CD14-positive monocyte (primary cell): ENCODE data around the gene MOB3B. TPM values are rescaled to one million over a fixed set of nuclear protein-coding genes. Genes with fewer than 3 reads are reported as not detected.

ENCODE experiments used
- DNase-seq, 3 donors: peaks; one replicate each; pipeline ENCODE4 v3.0.0-alpha.2; 2011 to 2022
- H2AFZ ChIP-seq: 2 replicates; pipeline ENCODE4 v1.6.0; 2012; ENCODE audit warnings: mild to moderate bottlenecking, low read depth, low read length, inconsistent platforms; ENCODE audit not compliant: insufficient read depth, poor library complexity, severe bottlenecking
- H3K27ac ChIP-seq, 2 donors: 1 replicate in 1 of 2; 2 replicates in 1 of 2; pipeline ENCODE4 v1.5.1; 2012 to 2013; ENCODE audit warnings: low read length in 2 of 2, control low read depth in 1 of 2, inconsistent platforms in 1 of 2, low read depth in 1 of 2, mild to moderate bottlenecking in 1 of 2
- H3K27me3 ChIP-seq, 2 donors: one replicate each; pipeline versions ENCODE4 v1.6.0 to v1.6.1; 2011 to 2013; ENCODE audit warnings: low read length in 2 of 2; ENCODE audit not compliant: control insufficient read depth in 2 of 2, insufficient read depth in 2 of 2
- H3K36me3 ChIP-seq, 2 donors: replicated peaks in 1 of 2; 1 replicate in 1 of 2; 2 replicates in 1 of 2; pipeline versions ENCODE4 v1.5.1 to v1.6.1; 2012 to 2013; ENCODE audit warnings: low read length in 2 of 2, control low read depth in 1 of 2, inconsistent platforms in 1 of 2, mild to moderate bottlenecking in 1 of 2; ENCODE audit not compliant: insufficient read depth in 2 of 2, control insufficient read depth in 1 of 2
- H3K4me1 ChIP-seq, 2 donors: 1 replicate in 1 of 2; 2 replicates in 1 of 2; pipeline versions ENCODE4 v1.5.1 to v1.6.1; 2012 to 2013; ENCODE audit warnings: low read length in 2 of 2, control low read depth in 1 of 2, inconsistent platforms in 1 of 2, mild to moderate bottlenecking in 1 of 2, moderate library complexity in 1 of 2; ENCODE audit not compliant: insufficient read depth in 2 of 2, control insufficient read depth in 1 of 2
- H3K4me2 ChIP-seq: replicated peaks from 2 replicates; pipeline ENCODE3; 2012; ENCODE audit warnings: low read length, moderate library complexity, mild to moderate bottlenecking; ENCODE audit not compliant: poor library complexity, severe bottlenecking; ENCODE audit errors: extremely low read depth
- H3K4me3 ChIP-seq, 3 experiments: fragments of 200-600 bp in 1 of 3; sonication (generic) in 1 of 3; replicated peaks in 1 of 3; 1 replicate in 2 of 3; 2 replicates in 1 of 3; pipeline ENCODE4 v1.5.1; 2011 to 2013; ENCODE audit warnings: low read length in 3 of 3, mild to moderate bottlenecking in 3 of 3, control low read depth in 2 of 3, low read depth in 2 of 3, inconsistent platforms in 1 of 3, moderate library complexity in 1 of 3
- H3K79me2 ChIP-seq: 2 replicates; pipeline ENCODE4 v1.6.0; 2012; ENCODE audit warnings: mild to moderate bottlenecking, control low read depth, inconsistent platforms, low read length, moderate library complexity; ENCODE audit not compliant: insufficient read depth
- H3K9ac ChIP-seq: 2 replicates; pipeline ENCODE4 v1.6.0; 2017; ENCODE audit warnings: low read length, mild to moderate bottlenecking; ENCODE audit not compliant: insufficient read depth, poor library complexity, severe bottlenecking
- H3K9me3 ChIP-seq, 2 donors: replicated peaks in 1 of 2; 1 replicate in 1 of 2; 2 replicates in 1 of 2; pipeline versions ENCODE4 v1.5.1 to v1.6.1; 2012 to 2013; ENCODE audit warnings: low read length in 2 of 2, control low read depth in 1 of 2; ENCODE audit not compliant: control insufficient read depth in 1 of 2, insufficient read depth in 1 of 2
- H4K20me1 ChIP-seq: 2 replicates; pipeline ENCODE4 v1.6.0; 2012; ENCODE audit warnings: mild to moderate bottlenecking, low read length, control low read depth, moderate library complexity; ENCODE audit not compliant: insufficient read depth
- H3K27ac Mint-ChIP-seq, 7 donors: one replicate each; pipeline ENCODE4 v1.8.0; 2020; ENCODE audit warnings: mild to moderate bottlenecking in 7 of 7, mixed read lengths in 7 of 7, moderate library complexity in 6 of 7, inconsistent platforms in 2 of 7
- H3K27me3 Mint-ChIP-seq, 3 donors: one replicate each; pipeline ENCODE4 v1.8.0; 2021 to 2022; ENCODE audit warnings: low read depth in 3 of 3, mild to moderate bottlenecking in 3 of 3, mixed read lengths in 3 of 3, moderate library complexity in 3 of 3, inconsistent platforms in 1 of 3
- H3K36me3 Mint-ChIP-seq, 2 donors: one replicate each; pipeline ENCODE4 v1.8.0; 2020; ENCODE audit warnings: mixed read lengths in 2 of 2, inconsistent platforms in 1 of 2, mild to moderate bottlenecking in 1 of 2
- H3K4me1 Mint-ChIP-seq: one replicate; pipeline ENCODE4 v1.8.0; 2020; ENCODE audit warnings: mild to moderate bottlenecking, mixed read lengths
- H3K4me3 Mint-ChIP-seq, 2 donors: one replicate each; pipeline ENCODE4 v1.8.0; 2020; ENCODE audit warnings: mild to moderate bottlenecking in 2 of 2, mixed read lengths in 2 of 2, moderate library complexity in 1 of 2
- H3K9me3 Mint-ChIP-seq, 7 donors: one replicate each; pipeline ENCODE4 v1.8.0; 2020 to 2022; ENCODE audit warnings: mixed read lengths in 7 of 7, mild to moderate bottlenecking in 6 of 7, moderate library complexity in 6 of 7, inconsistent platforms in 2 of 7
- WGBS: methylation state at CpG from one replicate; pipeline ENCODE4 v1.1.5; 2013; ENCODE audit warnings: missing lambda C conversion rate; ENCODE audit not compliant: insufficient coverage; 5-methylcytosine and 5-hydroxymethylcytosine counted together
- intact Hi-C, 2 donors: fragments of 100-400 bp; cut with micrococcal nuclease; formaldehyde crosslinking; loops; one replicate each; pipeline versions ENCODE4 v1.15.0 to v1.15.1; 2023
- polyA plus RNA-seq, 3 donors: library from polyadenylated mRNA; depleted of rRNA in 1 of 3; unstranded in 2 of 3; stranded (reverse) in 1 of 3; fragments of 300-500 nt in 2 of 3; fragments of >200 nt in 1 of 3; fragmentation: Illumina TruSeq in 2 of 3; gene quantifications; 1 replicate in 2 of 3; 2 replicates in 1 of 3; pipeline ENCODE4 v1.2.3, GENCODE V29; 2012 to 2021
- TF ChIP-seq, protein P1 (sequence below): fragments of 200-600 bp; IDR thresholded peaks from one replicate; pipeline ENCODE4 v1.8.0; 2022; ENCODE audit warnings: antibody characterized with exemption, mild to moderate bottlenecking

MOB3B gene
- polyA plus RNA-seq, 3 donors, result 1.2 to 2.2 (median 1.4) TPM

GRCh38 chr9:27432308-27432707 lies 97.3 kb downstream of the MOB3B start:
- Mint-ChIP-seq H3K27me3 (peaks cover 0 to 2% (median 1%) of the 10 kb centered on the region in 3 donors), H3K36me3 (peaks cover 6 to 11% of the 10 kb centered on the region in 2 donors), H3K9me3 (no peaks in the 10 kb centered on the region), H3K27ac (no peak overlapping the region), H3K4me1 (peaks cover 3% of the 10 kb centered on the region), H3K4me3 (no peak overlapping the region)
- Histone ChIP-seq H3K4me1 (peaks cover 3% of the 10 kb centered on the region in 2 donors), H3K36me3 (no peaks in the 10 kb centered on the region), H3K9ac (no peak overlapping the region), H3K79me2 (no peaks in the 10 kb centered on the region), H2AFZ (no peak overlapping the region), H4K20me1 (no peaks in the 10 kb centered on the region), H3K4me2 (no peak overlapping the region), H3K4me3 (no peak overlapping the region), H3K9me3 (no peaks in the 10 kb centered on the region), H3K27me3 (no peaks in the 10 kb centered on the region), H3K27ac (no peak overlapping the region)
- intact Hi-C loops, result loop anchor here in 1 of 2 donors (10.0 kb wide), 1 partner anchor 48 kb away; no protein-coding TSS in a partner anchor
- DNase-seq, result no peak
- no CpG with 5 or more reads among the region's 3 CpGs for WGBS
- TF ChIP-seq, protein P1, sequence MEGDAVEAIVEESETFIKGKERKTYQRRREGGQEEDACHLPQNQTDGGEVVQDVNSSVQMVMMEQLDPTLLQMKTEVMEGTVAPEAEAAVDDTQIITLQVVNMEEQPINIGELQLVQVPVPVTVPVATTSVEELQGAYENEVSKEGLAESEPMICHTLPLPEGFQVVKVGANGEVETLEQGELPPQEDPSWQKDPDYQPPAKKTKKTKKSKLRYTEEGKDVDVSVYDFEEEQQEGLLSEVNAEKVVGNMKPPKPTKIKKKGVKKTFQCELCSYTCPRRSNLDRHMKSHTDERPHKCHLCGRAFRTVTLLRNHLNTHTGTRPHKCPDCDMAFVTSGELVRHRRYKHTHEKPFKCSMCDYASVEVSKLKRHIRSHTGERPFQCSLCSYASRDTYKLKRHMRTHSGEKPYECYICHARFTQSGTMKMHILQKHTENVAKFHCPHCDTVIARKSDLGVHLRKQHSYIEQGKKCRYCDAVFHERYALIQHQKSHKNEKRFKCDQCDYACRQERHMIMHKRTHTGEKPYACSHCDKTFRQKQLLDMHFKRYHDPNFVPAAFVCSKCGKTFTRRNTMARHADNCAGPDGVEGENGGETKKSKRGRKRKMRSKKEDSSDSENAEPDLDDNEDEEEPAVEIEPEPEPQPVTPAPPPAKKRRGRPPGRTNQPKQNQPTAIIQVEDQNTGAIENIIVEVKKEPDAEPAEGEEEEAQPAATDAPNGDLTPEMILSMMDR, result no peak

DNA sequence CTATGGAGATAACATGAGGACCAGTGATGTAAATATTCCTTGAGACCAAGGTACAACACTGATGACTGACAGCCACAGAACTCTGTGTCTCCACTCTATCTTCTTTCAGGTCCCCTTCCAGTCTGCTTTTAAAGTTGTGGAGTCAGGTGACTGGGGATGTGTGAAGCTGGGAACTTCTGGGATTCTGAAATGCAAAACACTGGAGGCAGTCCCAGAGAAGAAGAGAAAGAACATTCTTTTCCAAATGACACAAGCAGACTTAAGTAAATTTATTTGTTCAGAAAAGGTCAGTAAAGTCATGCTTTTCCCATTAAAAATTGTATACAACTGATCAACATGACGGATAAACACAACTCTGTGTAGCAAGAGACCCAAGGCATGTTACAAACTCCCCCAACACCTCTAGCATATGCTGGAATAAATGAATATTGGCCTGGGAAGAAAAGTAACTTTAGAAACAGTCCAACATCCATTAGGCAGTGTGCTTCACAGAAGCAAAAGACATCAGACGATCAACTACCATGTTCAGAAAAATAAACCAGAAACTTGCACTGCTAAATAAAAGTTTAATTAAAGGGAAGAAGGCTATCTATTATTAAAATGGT lies 98.0 kb downstream of the MOB3B start:
- Histone ChIP-seq H4K20me1 (no peaks in the 10 kb centered on the region), H3K4me2 (no peak overlapping the region), H3K79me2 (no peaks in the 10 kb centered on the region), H3K36me3 (no peaks in the 10 kb centered on the region), H3K27me3 (no peaks in the 10 kb centered on the region), H3K4me3 (no peak overlapping the region), H3K9ac (no peak overlapping the region), H3K9me3 (no peaks in the 10 kb centered on the region), H3K4me1 (no peaks in the 10 kb centered on the region), H3K27ac (no peak overlapping the region), H2AFZ (no peak overlapping the region)
- peaks cover 6 to 11% of the 10 kb centered on the region in 2 donors for H3K36me3 Mint-ChIP-seq
- H3K4me1 Mint-ChIP-seq, result peaks cover 3% of the 10 kb centered on the region
- no CpG with 5 or more reads among the region's 2 CpGs for WGBS
- H3K4me3 Mint-ChIP-seq, result no peak overlapping the region
- no peak for DNase-seq
- intact Hi-C loops, result loop anchor here in 1 of 2 donors (10.0 kb wide), 1 partner anchor 47 kb away; no protein-coding TSS in a partner anchor
- no peak overlapping the region for H3K27ac Mint-ChIP-seq
- H3K9me3 Mint-ChIP-seq, result no peaks in the 10 kb centered on the region
- peaks cover 0 to 2% (median 1%) of the 10 kb centered on the region in 3 donors for H3K27me3 Mint-ChIP-seq
- TF ChIP-seq, protein P1, result no peak
